H9 (cell line): ENCODE results near the gene C19orf25. TPM values are rescaled to one million over a fixed set of nuclear protein-coding genes. Genes with fewer than 3 reads are reported as not detected.

Experiments
- DNase-seq: peaks from one replicate; pipeline ENCODE4 v3.0.0-alpha.2; 2017
- H2AFZ ChIP-seq: one replicate; pipeline ENCODE4 v1.6.1; 2013; ENCODE audit warnings: mild to moderate bottlenecking, low read length, control low read depth, moderate library complexity
- H2AK5ac ChIP-seq: 2 replicates; pipeline ENCODE4 v1.6.1; 2013; ENCODE audit warnings: low read length, control low read depth, mixed read lengths; ENCODE audit not compliant: insufficient read length
- H2BK120ac ChIP-seq: one replicate; pipeline ENCODE4 v1.6.1; 2013; ENCODE audit warnings: low read depth, mild to moderate bottlenecking, low read length, control low read depth, inconsistent platforms; ENCODE audit not compliant: poor library complexity, severe bottlenecking
- H2BK12ac ChIP-seq: 2 replicates; pipeline ENCODE4 v1.6.1; 2013; ENCODE audit warnings: low read length, control low read depth, mixed read lengths, low read depth; ENCODE audit not compliant: insufficient read length
- H2BK15ac ChIP-seq: 2 replicates; pipeline ENCODE4 v1.6.1; 2013; ENCODE audit warnings: low read depth, low read length, control low read depth
- H2BK20ac ChIP-seq: one replicate; pipeline ENCODE4 v1.6.1; 2013; ENCODE audit warnings: low read depth, mild to moderate bottlenecking, low read length, control low read depth, inconsistent platforms; ENCODE audit not compliant: poor library complexity, severe bottlenecking
- H2BK5ac ChIP-seq: 2 replicates; pipeline ENCODE4 v1.6.1; 2013; ENCODE audit warnings: low read length, control low read depth, mixed read lengths; ENCODE audit not compliant: insufficient read length
- H3K14ac ChIP-seq: 2 replicates; pipeline ENCODE4 v1.6.1; 2013; ENCODE audit warnings: low read length, control low read depth; ENCODE audit not compliant: insufficient read depth
- H3K18ac ChIP-seq: 2 replicates; pipeline ENCODE4 v1.6.1; 2013; ENCODE audit warnings: low read depth, mild to moderate bottlenecking, mixed read lengths, low read length, control low read depth; ENCODE audit not compliant: insufficient read length
- H3K23ac ChIP-seq: 2 replicates; pipeline ENCODE4 v1.6.1; 2013; ENCODE audit warnings: low read length, control low read depth, mixed read lengths, low read depth; ENCODE audit not compliant: insufficient read length
- H3K23me2 ChIP-seq: 2 replicates; pipeline ENCODE4 v1.6.1; 2013; ENCODE audit warnings: low read depth, mild to moderate bottlenecking, mixed read lengths, low read length, control low read depth; ENCODE audit not compliant: insufficient read length, poor library complexity, severe bottlenecking
- H3K27ac ChIP-seq: 2 replicates; pipeline ENCODE4 v1.5.1; 2013; ENCODE audit warnings: low read length, control low read depth, mixed read lengths, low read depth; ENCODE audit not compliant: insufficient read length
- H3K27me3 ChIP-seq: 2 replicates; pipeline ENCODE4 v1.6.1; 2013; ENCODE audit warnings: low read length, control low read depth, inconsistent platforms; ENCODE audit not compliant: insufficient read depth
- H3K4ac ChIP-seq: 2 replicates; pipeline ENCODE4 v1.6.1; 2013; ENCODE audit warnings: low read depth, mild to moderate bottlenecking, control low read depth, inconsistent platforms, low read length, moderate library complexity
- H3K4me1 ChIP-seq: 2 replicates; pipeline ENCODE4 v1.6.1; 2013; ENCODE audit warnings: low read length, control low read depth, inconsistent platforms; ENCODE audit not compliant: insufficient read depth
- H3K4me2 ChIP-seq: 2 replicates; pipeline ENCODE4 v1.6.1; 2013; ENCODE audit warnings: low read length, control low read depth, mixed read lengths; ENCODE audit not compliant: insufficient read length, insufficient read depth
- H3K56ac ChIP-seq: 2 replicates; pipeline ENCODE4 v1.6.1; 2013; ENCODE audit warnings: low read depth, mild to moderate bottlenecking, mixed read lengths, low read length, control low read depth; ENCODE audit not compliant: insufficient read length
- H3K79me1 ChIP-seq: 2 replicates; pipeline ENCODE4 v1.6.1; 2013; ENCODE audit warnings: low read depth, mild to moderate bottlenecking, moderate library complexity, low read length, control low read depth, inconsistent platforms; ENCODE audit not compliant: insufficient read depth, poor library complexity, severe bottlenecking
- H3K79me2 ChIP-seq: 2 replicates; pipeline ENCODE4 v1.6.1; 2013; ENCODE audit warnings: low read length, control low read depth, inconsistent platforms; ENCODE audit not compliant: insufficient read depth
- H3K9ac ChIP-seq: 2 replicates; pipeline ENCODE4 v1.6.1; 2013; ENCODE audit warnings: low read length, control low read depth, mixed read lengths; ENCODE audit not compliant: insufficient read length; ENCODE audit errors: extremely low read depth
- H3K9me3 ChIP-seq: one replicate; pipeline ENCODE4 v1.6.1; 2013; ENCODE audit warnings: low read depth, low read length, inconsistent platforms; ENCODE audit not compliant: control insufficient read depth
- H3T11ph ChIP-seq: one replicate; pipeline ENCODE4 v1.6.1; 2013; ENCODE audit warnings: mild to moderate bottlenecking, low read length, control low read depth, inconsistent platforms
- H4K20me1 ChIP-seq: one replicate; pipeline ENCODE4 v1.6.1; 2013; ENCODE audit not compliant: control insufficient read depth, insufficient read length, insufficient read depth
- H4K5ac ChIP-seq: 2 replicates; pipeline ENCODE4 v1.6.1; 2013; ENCODE audit warnings: low read depth, mild to moderate bottlenecking, mixed read lengths, low read length, control low read depth; ENCODE audit not compliant: insufficient read length
- H4K8ac ChIP-seq: replicated peaks from 2 replicates; pipeline ENCODE4 v1.6.1; 2013; ENCODE audit warnings: low read length, control low read depth, mixed read lengths, low read depth; ENCODE audit not compliant: insufficient read length
- H4K91ac ChIP-seq: 2 replicates; pipeline ENCODE4 v1.6.1; 2013; ENCODE audit warnings: low read depth, mild to moderate bottlenecking, moderate library complexity, mixed read lengths, low read length, control low read depth; ENCODE audit not compliant: insufficient read length
- H3K27ac Mint-ChIP-seq, 3 experiments: 2 replicates in 2 of 3; 3 replicates in 1 of 3; pipeline ENCODE4 v1.8.0; 2020 to 2021; ENCODE audit warnings: mixed read lengths in 3 of 3, mild to moderate bottlenecking in 1 of 3, moderate library complexity in 1 of 3
- H3K27me3 Mint-ChIP-seq: 2 replicates; pipeline ENCODE4 v1.8.0; 2021; ENCODE audit warnings: low read depth, mild to moderate bottlenecking, moderate library complexity, mixed read lengths
- H3K36me3 Mint-ChIP-seq, 3 experiments: 2 replicates in 2 of 3; 3 replicates in 1 of 3; pipeline ENCODE4 v1.8.0; 2020 to 2021; ENCODE audit warnings: low read depth in 3 of 3, mixed read lengths in 3 of 3; ENCODE audit not compliant: insufficient read depth in 1 of 3
- H3K4me1 Mint-ChIP-seq, 2 experiments: 2 replicates each; pipeline ENCODE4 v1.8.0; 2020; ENCODE audit warnings: mixed read lengths in 2 of 2
- H3K4me3 Mint-ChIP-seq, 2 experiments: 2 replicates in 1 of 2; 3 replicates in 1 of 2; pipeline ENCODE4 v1.8.0; 2020 to 2021; ENCODE audit warnings: mild to moderate bottlenecking in 2 of 2, mixed read lengths in 2 of 2, moderate library complexity in 1 of 2
- H3K9me3 Mint-ChIP-seq, 2 experiments: 2 replicates in 1 of 2; 3 replicates in 1 of 2; pipeline ENCODE4 v1.8.0; 2020; ENCODE audit warnings: mild to moderate bottlenecking in 2 of 2, mixed read lengths in 2 of 2, moderate library complexity in 1 of 2
- CTCF ChIP-seq: fragments of 200-600 bp; sonication (generic); conservative IDR thresholded peaks from 3 replicates; pipeline ENCODE4 v1.8.0; 2021; ENCODE audit warnings: antibody characterized with exemption, mild to moderate bottlenecking
- WGBS: extraction: QIAGEN DNeasy Blood & Tissue Kit; methylation state at CpG from one replicate; pipeline ENCODE4 v1.1.7; 2013; ENCODE audit warnings: missing lambda C conversion rate, low lambda C conversion rate, mixed read lengths; ENCODE audit not compliant: insufficient read length; ENCODE audit errors: extremely low coverage; 5-methylcytosine and 5-hydroxymethylcytosine counted together
- total RNA-seq: library from RNA; stranded (reverse); gene quantifications from 2 replicates; pipeline ENCODE4 v1.2.1, GENCODE V29; 2021

The C19orf25 gene
- total RNA-seq, 1 experiment from 2014 or later = 36.8 TPM

DNA sequence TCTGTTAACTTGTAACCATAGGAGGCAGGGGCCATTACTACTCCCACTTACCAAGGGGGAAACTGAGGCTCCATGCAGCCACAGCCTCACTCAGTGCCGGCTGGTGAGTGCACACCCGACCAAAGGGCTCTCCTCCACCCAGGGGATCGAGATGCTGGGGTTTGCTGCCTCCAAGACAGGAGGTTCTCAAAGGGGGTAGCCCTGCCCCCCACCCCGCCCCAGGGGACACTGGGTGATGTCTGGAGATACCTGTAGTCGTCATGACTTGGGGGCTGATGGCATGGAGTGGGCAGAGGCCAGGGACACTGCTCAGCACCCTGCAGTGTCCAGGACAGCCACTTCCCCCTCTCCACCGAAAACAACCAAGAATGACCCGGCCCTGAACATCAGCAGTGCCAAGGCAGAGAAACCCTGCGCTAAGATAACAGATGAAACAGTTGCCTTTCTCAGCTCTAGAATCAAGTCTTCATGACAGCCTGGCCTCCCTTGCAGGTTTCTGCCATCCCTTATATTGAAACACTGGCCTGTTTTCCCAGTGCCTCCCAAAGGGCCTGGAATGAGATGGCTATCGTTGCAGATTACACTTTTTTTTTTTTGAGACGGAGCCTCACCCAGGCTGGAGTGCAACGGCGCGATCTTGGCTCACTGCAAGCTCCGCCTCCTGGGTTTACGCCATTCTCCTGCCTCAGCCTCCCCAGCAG lies 15.2 kb upstream of the C19orf25 start:
- no peaks in the 10 kb centered on the region for H4K20me1 ChIP-seq
- H3K79me1 ChIP-seq = no peaks in the 10 kb centered on the region
- no peak overlapping the region for H3K23ac ChIP-seq
- H3T11ph ChIP-seq = no peak overlapping the region
- Mint-ChIP-seq H3K4me3 (no peak overlapping the region), H3K4me1 (peaks cover 4 to 19% of the 10 kb centered on the region in 2 experiments), H3K9me3 (no peaks in the 10 kb centered on the region; a peak in 1 of 5 replicates), H3K27me3 (peaks cover 60% of the 10 kb centered on the region), H3K36me3 (no peaks in the 10 kb centered on the region; a peak in 1 of 7 replicates), H3K27ac (no peak overlapping the region)
- H3K9ac ChIP-seq = no peak overlapping the region
- H3K27me3 ChIP-seq = peaks cover 3% of the 10 kb centered on the region; the same call in 1 of the 2 replicates
- H2BK15ac ChIP-seq = no peak overlapping the region
- no peaks in the 10 kb centered on the region for H3K4me1 ChIP-seq
- no peak for TF ChIP-seq CTCF
- no peak overlapping the region for H3K4me2 ChIP-seq
- no peak overlapping the region for H3K18ac ChIP-seq
- H2BK12ac ChIP-seq = no peak overlapping the region
- no peak overlapping the region for H4K91ac ChIP-seq
- no peak overlapping the region for H2BK20ac ChIP-seq
- no peak overlapping the region for H3K14ac ChIP-seq
- H4K5ac ChIP-seq = no peak overlapping the region
- H2AFZ ChIP-seq = no peak overlapping the region
- DNase-seq = no peak
- H3K56ac ChIP-seq = no peak overlapping the region
- H2BK120ac ChIP-seq = no peak overlapping the region
- H3K4ac ChIP-seq = no peak overlapping the region
- H3K79me2 ChIP-seq = no peaks in the 10 kb centered on the region
- H3K23me2 ChIP-seq = peaks cover 9% of the 10 kb centered on the region
- no peak overlapping the region for H3K27ac ChIP-seq
- no peaks in the 10 kb centered on the region for H3K9me3 ChIP-seq
- no CpG with 5 or more reads among the region's 15 CpGs for WGBS
- no peak overlapping the region for H2BK5ac ChIP-seq
- H4K8ac ChIP-seq = no peak overlapping the region
- H2AK5ac ChIP-seq = no peak overlapping the region
